Renal cortical epithelial cell (primary cell): Measurements from ENCODE around the gene CYREN. TPM values are rescaled to one million over a fixed set of nuclear protein-coding genes. Genes with fewer than 3 reads are reported as not detected.

Experiments
- total RNA-seq: library from RNA; depleted of rRNA; stranded (reverse); fragments of >200 nt; gene quantifications from 2 replicates; pipeline ENCODE4 v1.2.3, GENCODE V29; 2014

The CYREN gene
- total RNA-seq, 1 donor from 2014 or later, result 126 TPM

Other genes starting within 250 kb of the CYREN start
- 2.3 and 3.6 TPM in 2 replicates for gene AGBL3, start 184.2 kb downstream of the CYREN start, total RNA-seq
- 4.3 and 29.3 TPM in 2 replicates for gene TMEM140, start 22.6 kb downstream of the CYREN start, total RNA-seq
- 35.1 and 37.8 TPM in 2 replicates for gene WDR91, start 40.8 kb upstream of the CYREN start, total RNA-seq
- gene STRA8, start 63.1 kb upstream of the CYREN start, total RNA-seq, result not detected in 2 replicates